ENCODE results near the gene C10orf95. TPM values are rescaled to one million over a fixed set of nuclear protein-coding genes. Genes with fewer than 3 reads are reported as not detected.

C10orf95 gene
- polyA plus RNA-seq, 1 of the 3 experiments (the other 2 are of a cell fraction), result 0.07 TPM

DNA sequence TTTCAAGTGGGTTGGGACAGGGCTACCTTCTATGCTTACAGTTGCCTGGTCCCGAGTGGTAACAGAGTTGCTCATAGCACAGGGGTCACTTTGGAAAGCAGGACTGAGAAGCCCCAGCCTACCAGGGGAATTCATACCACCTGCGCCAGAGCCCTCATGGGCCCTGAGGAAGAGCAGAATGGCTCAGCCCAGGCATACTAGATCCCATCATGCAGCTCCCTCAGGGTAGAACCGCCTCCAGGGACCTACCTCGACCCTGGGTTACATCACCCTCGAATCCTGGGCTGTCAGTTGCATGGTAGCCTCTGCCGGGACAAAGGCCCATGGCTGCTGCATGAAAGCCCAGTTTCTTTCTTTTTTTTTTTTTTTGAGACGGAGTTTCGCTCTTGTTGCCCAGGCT lies 21.9 kb downstream of the C10orf95 start:
- H3K27ac ChIP-seq (ENCODE audit: low read depth in 2 of 2, low read length in 1 of 2), result no peak overlapping the region
- H4K20me1 ChIP-seq (ENCODE audit: insufficient read depth), result no peaks in the 10 kb centered on the region
- H3K36me3 ChIP-seq (replicated peaks in 1 of 2; ENCODE audit: control insufficient read depth in 1 of 2, insufficient read depth in 2 of 2, low read length in 1 of 2), result peaks cover 3 to 5% of the 10 kb centered on the region in 2 experiments
- H3K9me3 ChIP-seq, result no peaks in the 10 kb centered on the region
- H3K4me1 ChIP-seq (ENCODE audit: control insufficient read depth in 1 of 2, insufficient read depth in 2 of 2, low read depth in 1 of 2, low read length in 1 of 2), result peaks cover 0 to 6% of the 10 kb centered on the region in 2 experiments; a peak in 1 of 4 replicates
- H3K27me3 ChIP-seq (ENCODE audit: insufficient read depth), result no peaks in the 10 kb centered on the region
- H3K9me2 ChIP-seq, result no peaks in the 10 kb centered on the region
- no peak overlapping the region for H2AFZ ChIP-seq (ENCODE audit: low read depth)
- CTCF ChIA-PET, result no interaction called here
- POLR2A ChIA-PET, result interaction anchor here (0.8 kb wide), 1 partner anchor 8 kb away, joined by 3 read pairs; no protein-coding TSS in a partner anchor
- DNase-seq, result no peak
- H3K9ac ChIP-seq, result no peak overlapping the region
- H3K4me3 ChIP-seq (ENCODE audit: low read depth in 2 of 2, low read length in 1 of 2), result no peak overlapping the region
- peaks cover 14% of the 10 kb centered on the region for H3K79me2 ChIP-seq (ENCODE audit: insufficient read depth)
- no peak for TF ChIP-seq RCOR1 (IDR thresholded peaks at IDR 0.05; ENCODE audit: low read length)
- TF ChIP-seq, protein P1, sequence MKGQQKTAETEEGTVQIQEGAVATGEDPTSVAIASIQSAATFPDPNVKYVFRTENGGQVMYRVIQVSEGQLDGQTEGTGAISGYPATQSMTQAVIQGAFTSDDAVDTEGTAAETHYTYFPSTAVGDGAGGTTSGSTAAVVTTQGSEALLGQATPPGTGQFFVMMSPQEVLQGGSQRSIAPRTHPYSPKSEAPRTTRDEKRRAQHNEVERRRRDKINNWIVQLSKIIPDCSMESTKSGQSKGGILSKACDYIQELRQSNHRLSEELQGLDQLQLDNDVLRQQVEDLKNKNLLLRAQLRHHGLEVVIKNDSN (IDR thresholded peaks at IDR 0.05; ENCODE audit: borderline replicate concordance, low read depth), result no peak
- no peak for TF ChIP-seq YY1 (IDR thresholded peaks at IDR 0.05; ENCODE audit: low read depth)
- no peak for TF ChIP-seq FOSL2 (IDR thresholded peaks at IDR 0.05; ENCODE audit: borderline replicate concordance, low read depth)
- no peak for TF ChIP-seq SMC3 (IDR thresholded peaks at IDR 0.05; ENCODE audit: low read depth, low read length)
- no peak for TF ChIP-seq GATA2 (CRISPR knock-in tag; IDR thresholded peaks at IDR 0.05)
- no peak for TF ChIP-seq EP300 (IDR thresholded peaks at IDR 0.05; ENCODE audit: borderline replicate concordance in 1 of 2, low read depth in 1 of 2, low read length in 1 of 2)
- no peak for TF ChIP-seq GABPA (IDR thresholded peaks at IDR 0.05; ENCODE audit: low read depth)
- TF ChIP-seq POLR2AphosphoS5 (IDR thresholded peaks at IDR 0.05; ENCODE audit: low read depth, low read length), result no peak
- TF ChIP-seq MEF2A (IDR thresholded peaks at IDR 0.05; ENCODE audit: borderline replicate concordance, low read depth), result no peak
- TF ChIP-seq, protein P2, sequence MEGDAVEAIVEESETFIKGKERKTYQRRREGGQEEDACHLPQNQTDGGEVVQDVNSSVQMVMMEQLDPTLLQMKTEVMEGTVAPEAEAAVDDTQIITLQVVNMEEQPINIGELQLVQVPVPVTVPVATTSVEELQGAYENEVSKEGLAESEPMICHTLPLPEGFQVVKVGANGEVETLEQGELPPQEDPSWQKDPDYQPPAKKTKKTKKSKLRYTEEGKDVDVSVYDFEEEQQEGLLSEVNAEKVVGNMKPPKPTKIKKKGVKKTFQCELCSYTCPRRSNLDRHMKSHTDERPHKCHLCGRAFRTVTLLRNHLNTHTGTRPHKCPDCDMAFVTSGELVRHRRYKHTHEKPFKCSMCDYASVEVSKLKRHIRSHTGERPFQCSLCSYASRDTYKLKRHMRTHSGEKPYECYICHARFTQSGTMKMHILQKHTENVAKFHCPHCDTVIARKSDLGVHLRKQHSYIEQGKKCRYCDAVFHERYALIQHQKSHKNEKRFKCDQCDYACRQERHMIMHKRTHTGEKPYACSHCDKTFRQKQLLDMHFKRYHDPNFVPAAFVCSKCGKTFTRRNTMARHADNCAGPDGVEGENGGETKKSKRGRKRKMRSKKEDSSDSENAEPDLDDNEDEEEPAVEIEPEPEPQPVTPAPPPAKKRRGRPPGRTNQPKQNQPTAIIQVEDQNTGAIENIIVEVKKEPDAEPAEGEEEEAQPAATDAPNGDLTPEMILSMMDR (IDR thresholded peaks at IDR 0.05), result no peak
- H3F3A ChIP-seq (replicated peaks; ENCODE audit: insufficient read depth), result peaks cover 5% of the 10 kb centered on the region
- 92% methylated on average over 6 of the region's 8 CpGs for WGBS (ENCODE audit: low lambda C conversion rate)
- no peak overlapping the region for H3K4me2 ChIP-seq

DNA sequence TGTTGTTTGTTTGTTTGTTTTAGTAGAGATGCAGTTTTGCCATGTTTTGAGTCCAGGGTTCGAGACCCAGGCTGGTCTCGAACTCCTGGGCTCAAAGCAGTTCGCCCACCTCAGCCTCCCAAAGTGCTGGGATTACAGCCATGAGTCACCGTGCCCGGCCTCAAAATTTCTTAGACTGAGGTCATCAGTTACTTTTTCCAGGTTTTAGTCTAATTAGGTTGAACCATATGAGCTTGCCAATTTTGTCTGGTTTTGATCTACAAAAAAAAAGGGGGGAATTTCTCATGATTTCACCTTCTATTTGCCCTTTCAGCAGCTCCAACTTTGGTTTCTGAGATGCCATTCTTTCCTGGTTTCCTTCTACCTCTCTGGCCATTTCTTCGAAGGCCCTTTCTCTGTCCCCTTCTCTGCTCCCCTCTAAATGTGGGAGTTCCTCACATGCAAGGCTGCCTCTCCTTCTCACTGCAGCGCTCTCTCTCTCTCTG lies 24.5 kb downstream of the C10orf95 start:
- Histone ChIP-seq H3K9ac (no peak overlapping the region), H3K4me3 (ENCODE audit: low read depth in 2 of 2, low read length in 1 of 2) (no peak overlapping the region), H3K27ac (ENCODE audit: low read depth in 2 of 2, low read length in 1 of 2) (no peak overlapping the region), H3K9me3 (no peaks in the 10 kb centered on the region), H3F3A (replicated peaks; ENCODE audit: insufficient read depth) (peaks cover 8% of the 10 kb centered on the region), H3K27me3 (ENCODE audit: insufficient read depth) (no peaks in the 10 kb centered on the region), H3K4me2 (no peak overlapping the region), H2AFZ (ENCODE audit: low read depth) (no peak overlapping the region), H3K4me1 (ENCODE audit: control insufficient read depth in 1 of 2, insufficient read depth in 2 of 2, low read depth in 1 of 2, low read length in 1 of 2) (peaks cover 0 to 20% of the 10 kb centered on the region in 2 experiments; a peak in 2 of 4 replicates), H3K79me2 (ENCODE audit: insufficient read depth) (peaks cover 9% of the 10 kb centered on the region), H4K20me1 (ENCODE audit: insufficient read depth) (no peaks in the 10 kb centered on the region), H3K36me3 (replicated peaks in 1 of 2; ENCODE audit: control insufficient read depth in 1 of 2, insufficient read depth in 2 of 2, low read length in 1 of 2) (peaks cover 3 to 21% of the 10 kb centered on the region in 2 experiments), H3K9me2 (no peaks in the 10 kb centered on the region)
- no peak for DNase-seq
- ChIA-PET CTCF (interaction anchor here (1.8 to 18.3 kb wide), 3 partner anchors 27 to 196 kb away, joined by 9 to 359 read pairs (median 57); partner anchors contain the start of gene NFKB2), POLR2A (no interaction called here)
- 63% methylated on average over 7 of the region's 7 CpGs for WGBS (ENCODE audit: low lambda C conversion rate)
- no peak for TF ChIP-seq EP300 (IDR thresholded peaks at IDR 0.05; ENCODE audit: borderline replicate concordance in 1 of 2, low read depth in 1 of 2, low read length in 1 of 2)
- TF ChIP-seq, protein P1 (IDR thresholded peaks at IDR 0.05; ENCODE audit: borderline replicate concordance, low read depth), result no peak
- TF ChIP-seq, protein P3, sequence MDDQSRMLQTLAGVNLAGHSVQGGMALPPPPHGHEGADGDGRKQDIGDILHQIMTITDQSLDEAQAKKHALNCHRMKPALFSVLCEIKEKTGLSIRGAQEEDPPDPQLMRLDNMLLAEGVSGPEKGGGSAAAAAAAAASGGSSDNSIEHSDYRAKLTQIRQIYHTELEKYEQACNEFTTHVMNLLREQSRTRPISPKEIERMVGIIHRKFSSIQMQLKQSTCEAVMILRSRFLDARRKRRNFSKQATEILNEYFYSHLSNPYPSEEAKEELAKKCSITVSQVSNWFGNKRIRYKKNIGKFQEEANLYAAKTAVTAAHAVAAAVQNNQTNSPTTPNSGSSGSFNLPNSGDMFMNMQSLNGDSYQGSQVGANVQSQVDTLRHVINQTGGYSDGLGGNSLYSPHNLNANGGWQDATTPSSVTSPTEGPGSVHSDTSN (IDR thresholded peaks at IDR 0.05), result no peak
- peak; percentile 28; the same call in 1 of the 2 replicates for TF ChIP-seq FOSL2 (IDR thresholded peaks at IDR 0.05; ENCODE audit: borderline replicate concordance, low read depth)
- TF ChIP-seq FOXJ3 (CRISPR knock-in tag; IDR thresholded peaks at IDR 0.05), result no peak
- no peak for TF ChIP-seq MEF2A (IDR thresholded peaks at IDR 0.05; ENCODE audit: borderline replicate concordance, low read depth)
- no peak for TF ChIP-seq RCOR1 (IDR thresholded peaks at IDR 0.05; ENCODE audit: low read length)
- no peak for TF ChIP-seq RAD21 (IDR thresholded peaks at IDR 0.05; ENCODE audit: low read length)

Measured in SK-N-SH (cell line).